NCI-H526 treated with DMSO at 0.1 percent for 48 hours (cell line): ENCODE data around the gene ZNF774.
A peak's percentile ranks its signal among the peaks of the same experiment; 100 is the strongest.
"Not testable (repeated sequence)": the region's sequence is repeated elsewhere in the genome, so short reads cannot be mapped to it uniquely, and the experiment has no call there.

Experiments
- DNase-seq: peaks from one replicate; lab custom pipeline; 2025; lab: John Stamatoyannopoulos, UW

Gene ZNF774

GRCh38 chr15:90389513-90389912 is 37.4 kb downstream of the ZNF774 start:
- DNase-seq: no peak

- DNase-seq: no peak
These were observed 41.0 kb downstream of the ZNF774 start for GRCh38 chr15:90393040-90393439.

GRCh38 chr15:90394074-90394473 is 42.0 kb downstream of the ZNF774 start:
- DNase-seq: no peak

- no peak for DNase-seq
These were observed 42.8 kb downstream of the ZNF774 start for GRCh38 chr15:90394748-90395442.

- DNase-seq: no peak
These were observed 44.2 kb downstream of the ZNF774 start for GRCh38 chr15:90396321-90396720.

- no peak for DNase-seq
These were observed 48.1 kb downstream of the ZNF774 start for GRCh38 chr15:90400005-90400758.

- DNase-seq: peak; percentile 62
These were observed 48.8 kb downstream of the ZNF774 start for GRCh38 chr15:90400759-90401314.

- DNase-seq: no peak
These were observed 49.4 kb downstream of the ZNF774 start for GRCh38 chr15:90401495-90401894.

GRCh38 chr15:90402223-90402622 is 50.1 kb downstream of the ZNF774 start:
- DNase-seq: no peak

GRCh38 chr15:90402767-90403166 is 50.7 kb downstream of the ZNF774 start:
- DNase-seq: no peak

- no peak for DNase-seq
These were observed 53.0 kb downstream of the ZNF774 start for GRCh38 chr15:90405055-90405607.

GRCh38 chr15:90407336-90407735 is 55.3 kb downstream of the ZNF774 start:
- DNase-seq: no peak

- no peak for DNase-seq
These were observed 55.8 kb downstream of the ZNF774 start for GRCh38 chr15:90407871-90408317.

GRCh38 chr15:90408657-90409056 is 56.6 kb downstream of the ZNF774 start:
- no peak for DNase-seq

- DNase-seq: not testable (repeated sequence)
These were observed 57.5 kb downstream of the ZNF774 start for GRCh38 chr15:90409587-90409986.

GRCh38 chr15:90410316-90410715 is 58.2 kb downstream of the ZNF774 start:
- DNase-seq: not testable (repeated sequence)

GRCh38 chr15:90411176-90411575 is 59.1 kb downstream of the ZNF774 start:
- no peak for DNase-seq
